ENCODE results near the gene ACTN2. TPM values are rescaled to one million over a fixed set of nuclear protein-coding genes. Genes with fewer than 3 reads are reported as not detected.

The ACTN2 gene
- total and polyA plus RNA-seq, 4 donors = 0.81 to 6.6 (median 3.0) TPM

DNA sequence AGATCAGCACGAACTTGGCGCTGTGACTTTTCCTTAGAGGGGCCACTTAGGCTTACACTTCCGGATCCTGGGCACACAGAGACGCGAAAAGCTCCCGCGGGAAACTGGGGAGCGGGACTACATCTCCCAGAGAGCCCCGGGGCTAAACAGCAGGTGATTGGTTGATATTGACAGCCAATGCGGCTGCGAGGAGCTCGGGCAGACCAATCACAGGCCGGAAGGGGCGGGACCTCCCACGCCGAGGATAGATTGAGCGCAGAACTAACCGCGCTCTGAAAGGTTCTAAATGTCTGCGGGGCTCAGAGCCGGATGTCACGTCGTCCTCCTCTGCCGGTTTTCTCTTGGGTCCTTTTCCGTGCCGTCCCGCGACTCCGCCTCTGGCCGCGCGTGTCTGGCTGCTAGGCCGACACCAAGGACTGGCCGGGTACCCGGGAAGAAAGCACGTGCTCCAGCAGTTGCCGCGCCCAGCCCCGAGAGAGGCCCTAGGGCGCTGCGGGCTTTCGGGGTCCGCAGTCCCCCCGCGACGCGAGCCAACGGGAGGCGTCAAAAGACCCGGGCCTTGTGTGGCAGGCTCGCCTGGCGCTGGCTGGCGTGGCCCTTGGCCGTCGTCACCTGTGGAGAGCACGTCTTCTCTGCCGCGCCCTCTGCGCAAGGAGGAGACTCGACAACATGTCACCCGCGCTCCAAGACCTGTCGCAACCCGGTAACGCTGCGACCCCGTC is 108.9 kb downstream of the ACTN2 start, which contains the start of gene MTR:
Gene MTR (plus strand): TSS at position 258 of the 722 bp plus-strand sequence. CDS start 412 bp downstream, at position 670.
- Histone ChIP-seq H3K27me3 (ENCODE audit: control insufficient read depth in 3 of 3, insufficient read depth in 3 of 3, low read length in 2 of 3) (no peaks in the 10 kb centered on the region), H3K36me3 (ENCODE audit: control insufficient read depth in 4 of 4, insufficient read depth in 4 of 4, low read length in 4 of 4) (no peaks in the 10 kb centered on the region), H3K4me3 (peak within 1 kb of the TSS; percentile 79), H3K9ac (ENCODE audit: insufficient read depth in 1 of 2, low read length in 2 of 2) (peak within 1 kb of the TSS; percentile 67 to 74), H3K27ac (ENCODE audit: low read depth in 1 of 2, low read length in 1 of 2) (peak within 1 kb of the TSS; percentile 94 to 95), H3K4me1 (ENCODE audit: control insufficient read depth in 5 of 5, insufficient read depth in 5 of 5, low read length in 5 of 5) (peaks cover 0 to 17% (median 4%) of the 10 kb centered on the region in 5 donors), H3K9me3 (ENCODE audit: control insufficient read depth in 4 of 4, insufficient read depth in 3 of 4, low read length in 3 of 4) (no peaks in the 10 kb centered on the region)
- TF ChIP-seq, protein P1, sequence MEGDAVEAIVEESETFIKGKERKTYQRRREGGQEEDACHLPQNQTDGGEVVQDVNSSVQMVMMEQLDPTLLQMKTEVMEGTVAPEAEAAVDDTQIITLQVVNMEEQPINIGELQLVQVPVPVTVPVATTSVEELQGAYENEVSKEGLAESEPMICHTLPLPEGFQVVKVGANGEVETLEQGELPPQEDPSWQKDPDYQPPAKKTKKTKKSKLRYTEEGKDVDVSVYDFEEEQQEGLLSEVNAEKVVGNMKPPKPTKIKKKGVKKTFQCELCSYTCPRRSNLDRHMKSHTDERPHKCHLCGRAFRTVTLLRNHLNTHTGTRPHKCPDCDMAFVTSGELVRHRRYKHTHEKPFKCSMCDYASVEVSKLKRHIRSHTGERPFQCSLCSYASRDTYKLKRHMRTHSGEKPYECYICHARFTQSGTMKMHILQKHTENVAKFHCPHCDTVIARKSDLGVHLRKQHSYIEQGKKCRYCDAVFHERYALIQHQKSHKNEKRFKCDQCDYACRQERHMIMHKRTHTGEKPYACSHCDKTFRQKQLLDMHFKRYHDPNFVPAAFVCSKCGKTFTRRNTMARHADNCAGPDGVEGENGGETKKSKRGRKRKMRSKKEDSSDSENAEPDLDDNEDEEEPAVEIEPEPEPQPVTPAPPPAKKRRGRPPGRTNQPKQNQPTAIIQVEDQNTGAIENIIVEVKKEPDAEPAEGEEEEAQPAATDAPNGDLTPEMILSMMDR (IDR thresholded peaks at IDR 0.05; ENCODE audit: control extremely low read depth, extremely low read depth) = no peak
- DNase-seq (peak; percentile 98 to 99 (median 99)), ATAC-seq (ENCODE audit: insufficient read depth, low FRiP score) (peak; percentile 98)
- WGBS, 2 donors = 0% methylated on average over 65 to 67 of the region's 67 CpGs

DNA sequence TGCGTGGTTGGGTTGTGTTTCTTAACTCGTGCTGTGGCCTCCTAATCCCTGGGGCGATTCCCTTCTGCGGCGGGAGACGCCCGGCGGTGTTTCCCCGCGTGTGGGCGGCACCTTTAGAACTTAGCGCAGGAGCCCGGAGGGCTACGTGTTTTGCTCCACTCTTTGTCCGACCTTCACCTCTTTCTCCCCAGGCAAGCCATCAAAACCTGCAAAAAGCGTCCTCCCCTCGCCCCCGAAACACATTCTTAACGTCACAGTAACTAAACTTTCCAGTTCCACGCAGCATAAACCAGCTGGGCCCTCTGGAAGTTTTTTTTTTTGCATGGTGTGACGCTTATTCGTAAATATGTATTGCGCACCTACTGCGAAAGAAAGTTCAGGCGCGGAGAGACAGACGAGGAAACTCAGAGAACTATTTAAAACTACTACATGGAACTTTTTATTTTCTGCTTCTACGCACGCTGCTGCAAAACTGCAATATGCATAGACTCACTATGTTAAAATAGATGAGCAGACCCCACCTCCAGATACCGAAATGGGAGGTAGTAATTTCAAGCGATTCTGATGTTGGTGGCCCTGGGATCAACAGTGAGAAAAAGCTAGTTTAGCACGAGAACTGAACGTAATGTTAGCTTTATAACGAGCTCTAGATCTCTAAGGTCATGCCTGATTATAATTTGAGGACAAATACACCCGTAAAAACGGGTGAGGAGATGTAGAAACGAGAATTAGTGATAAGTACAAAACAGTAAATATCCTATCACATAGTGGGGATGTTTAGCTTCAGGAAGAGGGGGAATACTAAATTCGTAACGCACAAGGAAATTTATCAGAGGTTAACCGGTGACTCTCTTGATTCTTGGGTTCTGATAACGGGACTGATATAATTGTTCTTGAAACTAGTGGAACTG is 109.7 kb downstream of the ACTN2 start:
- Histone ChIP-seq H3K36me3 (ENCODE audit: control insufficient read depth in 4 of 4, insufficient read depth in 4 of 4, low read length in 4 of 4) (no peaks in the 10 kb centered on the region), H3K27ac (ENCODE audit: low read depth in 1 of 2, low read length in 1 of 2) (peak overlapping the region; percentile 94 to 95), H3K4me3 (peak overlapping the region; percentile 79), H3K9ac (ENCODE audit: insufficient read depth in 1 of 2, low read length in 2 of 2) (peak overlapping the region; percentile 65 to 74), H3K9me3 (ENCODE audit: control insufficient read depth in 4 of 4, insufficient read depth in 3 of 4, low read length in 3 of 4) (no peaks in the 10 kb centered on the region), H3K27me3 (ENCODE audit: control insufficient read depth in 3 of 3, insufficient read depth in 3 of 3, low read length in 2 of 3) (no peaks in the 10 kb centered on the region), H3K4me1 (ENCODE audit: control insufficient read depth in 5 of 5, insufficient read depth in 5 of 5, low read length in 5 of 5) (peaks cover 0 to 24% (median 4%) of the 10 kb centered on the region in 5 donors)
- TF ChIP-seq, protein P1 (IDR thresholded peaks at IDR 0.05; ENCODE audit: control extremely low read depth, extremely low read depth) = no peak
- DNase-seq (peak in 2 of 3 donors; percentile 63 to 67), ATAC-seq (ENCODE audit: insufficient read depth, low FRiP score) (peak; percentile 22)
- WGBS, 2 donors = 1 to 2% methylated on average over 41 of the region's 41 CpGs

DNA sequence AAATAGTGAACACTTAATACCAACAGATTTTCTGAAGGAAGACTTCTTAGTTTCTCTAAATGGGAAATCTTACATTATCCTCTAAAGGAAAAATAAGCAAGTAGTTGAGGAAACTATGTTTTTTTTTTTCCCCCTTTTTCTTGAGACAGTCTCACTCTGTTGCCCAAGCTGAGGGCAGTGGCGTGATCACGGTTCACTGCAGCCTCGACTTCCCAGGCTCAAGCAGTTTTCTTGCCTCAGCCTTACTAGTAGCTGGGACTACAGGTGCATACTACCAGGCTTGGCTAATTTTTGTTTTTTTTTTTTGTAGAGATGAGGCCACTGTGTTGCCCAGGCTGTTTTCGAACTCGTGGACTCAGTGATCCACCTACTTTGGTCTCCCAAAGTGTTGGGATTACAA is 112.7 kb downstream of the ACTN2 start:
- Histone ChIP-seq H3K27me3 (ENCODE audit: control insufficient read depth in 3 of 3, insufficient read depth in 3 of 3, low read length in 2 of 3) (no peaks in the 10 kb centered on the region), H3K36me3 (ENCODE audit: control insufficient read depth in 4 of 4, insufficient read depth in 4 of 4, low read length in 4 of 4) (peaks cover 0 to 4% (median under 1%) of the 10 kb centered on the region in 4 donors), H3K4me3 (no peak overlapping the region), H3K9ac (ENCODE audit: insufficient read depth in 1 of 2, low read length in 2 of 2) (no peak overlapping the region), H3K27ac (ENCODE audit: low read depth in 1 of 2, low read length in 1 of 2) (no peak overlapping the region), H3K9me3 (ENCODE audit: control insufficient read depth in 4 of 4, insufficient read depth in 3 of 4, low read length in 3 of 4) (no peaks in the 10 kb centered on the region), H3K4me1 (ENCODE audit: control insufficient read depth in 5 of 5, insufficient read depth in 5 of 5, low read length in 5 of 5) (peaks cover 0 to 48% (median 4%) of the 10 kb centered on the region in 5 donors)
- TF ChIP-seq, protein P1 (IDR thresholded peaks at IDR 0.05; ENCODE audit: control extremely low read depth, extremely low read depth) = no peak
- no peak for DNase-seq
- ATAC-seq (ENCODE audit: insufficient read depth, low FRiP score) = no peak
- 96 to 98% methylated on average over 5 of the region's 5 CpGs for WGBS, 2 donors
